Activated CD4-positive, alpha-beta T cell treated with anti-CD3 and anti-CD28 coated beads, Interleukin-2, amount 10 ng/mL, durations not matched to agents 24 days and 14 days (primary cell): Measurements from ENCODE around the gene HMGCR. TPM values are rescaled to one million over a fixed set of nuclear protein-coding genes. Genes with fewer than 3 reads are reported as not detected.
"Not testable (repeated sequence)": the region's sequence is repeated elsewhere in the genome, so short reads cannot be mapped to it uniquely, and the experiment has no call there.

ENCODE experiments used
- DNase-seq: peaks from one replicate; pipeline ENCODE4 v3.0.0; 2022
- H3K27ac Mint-ChIP-seq: one replicate; pipeline ENCODE4 v1.8.0; 2022; ENCODE audit warnings: mild to moderate bottlenecking, mixed read lengths
- H3K27me3 Mint-ChIP-seq: one replicate; pipeline ENCODE4 v1.8.0; 2022; ENCODE audit warnings: mixed read lengths
- H3K36me3 Mint-ChIP-seq: one replicate; pipeline ENCODE4 v1.8.0; 2022; ENCODE audit warnings: low read depth, mild to moderate bottlenecking, mixed read lengths
- H3K4me1 Mint-ChIP-seq: one replicate; pipeline ENCODE4 v1.8.0; 2021; ENCODE audit warnings: mixed read lengths
- H3K4me3 Mint-ChIP-seq: one replicate; pipeline ENCODE4 v1.8.0; 2022; ENCODE audit warnings: mild to moderate bottlenecking, moderate library complexity, mixed read lengths
- H3K9me3 Mint-ChIP-seq: one replicate; pipeline ENCODE4 v1.8.0; 2021; ENCODE audit warnings: mixed read lengths
- intact Hi-C: fragments of 100-400 bp; cut with micrococcal nuclease; formaldehyde crosslinking; loops from one replicate; pipeline ENCODE4 v1.15.1; 2023
- total RNA-seq: library from RNA; stranded (reverse); gene quantifications from 2 replicates; pipeline ENCODE4 v1.2.3, GENCODE V29; 2022

The HMGCR gene
- total RNA-seq, 1 donor from 2014 or later: 99.9 TPM

DNA sequence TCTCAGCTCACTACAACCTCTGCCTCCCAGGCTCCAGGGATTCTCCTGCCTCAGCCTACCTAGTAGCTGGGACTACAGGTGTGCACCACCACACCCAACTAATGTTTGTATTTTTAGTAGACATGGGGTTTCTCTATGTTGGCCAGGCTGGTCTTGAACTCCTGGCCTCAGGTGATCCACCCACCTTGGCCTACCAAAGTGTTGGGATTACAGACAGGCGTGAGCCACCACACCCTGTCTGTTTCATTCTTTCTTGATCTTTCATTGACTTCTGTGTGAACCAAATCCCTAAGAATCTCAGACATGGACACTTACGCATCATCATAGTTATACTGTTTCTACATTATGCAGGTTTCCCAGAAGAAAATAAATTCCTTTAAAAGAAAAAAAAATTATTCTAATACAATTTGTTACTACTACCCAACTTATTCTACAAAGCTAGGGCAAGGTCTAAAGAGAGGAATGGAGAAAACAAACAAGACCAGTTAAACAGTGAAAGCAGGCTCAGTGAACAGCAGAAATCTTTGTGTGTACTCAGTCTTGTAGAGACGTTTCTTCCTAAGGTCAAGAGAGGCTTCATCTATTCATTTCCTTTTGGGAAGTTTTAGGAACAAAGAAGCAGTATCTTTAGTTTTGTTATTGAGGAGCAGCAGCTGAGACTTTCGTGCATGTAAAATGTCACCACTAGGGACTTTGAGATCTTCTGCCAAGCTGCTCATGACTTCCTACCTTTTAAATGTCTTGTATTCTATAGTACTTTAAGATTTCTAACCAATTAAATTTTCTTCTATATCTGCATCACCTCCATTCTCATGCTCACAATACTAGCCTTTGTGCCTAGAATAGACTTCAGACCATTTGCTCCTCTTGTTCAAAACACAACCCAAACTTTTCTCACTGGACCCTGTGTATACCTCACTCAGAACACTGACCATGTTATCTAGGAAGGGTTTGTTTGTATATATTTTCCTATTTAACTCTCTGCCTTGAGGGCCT, 5.6 kb upstream of the HMGCR start:
- no peak overlapping the region for H3K4me3 Mint-ChIP-seq
- H3K4me1 Mint-ChIP-seq: peaks cover 4% of the 10 kb centered on the region
- H3K27me3 Mint-ChIP-seq: no peaks in the 10 kb centered on the region
- no peaks in the 10 kb centered on the region for H3K9me3 Mint-ChIP-seq
- H3K36me3 Mint-ChIP-seq: no peaks in the 10 kb centered on the region
- DNase-seq: no peak
- intact Hi-C loops: no loop called here
- H3K27ac Mint-ChIP-seq: no peak overlapping the region

- H3K36me3 Mint-ChIP-seq: not testable (repeated sequence)
Measured at GRCh38 chr5:75333759-75334158, 3.3 kb upstream of the HMGCR start.

DNA sequence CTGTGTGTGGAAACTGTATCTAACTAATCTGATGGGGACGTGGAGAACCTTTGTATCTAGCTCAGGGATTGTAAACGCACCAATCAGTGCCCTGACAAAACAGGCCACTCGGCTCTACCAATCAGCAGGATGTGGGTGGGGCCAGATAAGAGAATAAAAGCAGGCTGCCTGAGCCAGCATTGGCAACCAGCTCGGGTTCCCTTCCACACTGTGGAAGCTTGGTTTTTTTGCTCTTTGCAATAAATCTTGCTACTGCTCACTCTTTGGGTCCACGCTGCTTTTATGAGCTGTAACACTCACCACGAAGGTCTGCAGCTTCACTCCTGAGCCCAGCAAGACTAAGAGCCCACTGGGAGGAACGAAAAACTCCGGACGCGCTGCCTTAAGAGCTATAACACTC, 2.6 kb upstream of the HMGCR start:
- H3K27ac Mint-ChIP-seq, H3K9me3 Mint-ChIP-seq, H3K36me3 Mint-ChIP-seq, DNase-seq, intact Hi-C loops, H3K27me3 Mint-ChIP-seq, H3K4me3 Mint-ChIP-seq: not testable (repeated sequence)
- H3K4me1 Mint-ChIP-seq: peaks cover 17% of the 10 kb centered on the region

More at GRCh38 chr5:75333759-75334158, 3.3 kb upstream of the HMGCR start:
- DNase-seq, H3K9me3 Mint-ChIP-seq, H3K4me3 Mint-ChIP-seq, H3K27ac Mint-ChIP-seq, intact Hi-C loops, H3K27me3 Mint-ChIP-seq: not testable (repeated sequence)
- peaks cover 15% of the 10 kb centered on the region for H3K4me1 Mint-ChIP-seq

GRCh38 chr5:75335486-75335885, 1.5 kb upstream of the HMGCR start:
- Mint-ChIP-seq H3K9me3 (no peaks in the 10 kb centered on the region), H3K27me3 (no peaks in the 10 kb centered on the region), H3K36me3 (peaks cover 14% of the 10 kb centered on the region), H3K27ac (no peak overlapping the region), H3K4me1 (peaks cover 23% of the 10 kb centered on the region), H3K4me3 (no peak overlapping the region)
- no peak for DNase-seq
- intact Hi-C loops: loop anchor here (5.0 kb wide), 3 partner anchors 232 to 932 kb away; no protein-coding TSS in a partner anchor

GRCh38 chr5:75335952-75336614, 937 bp upstream of the HMGCR start:
- no peak for DNase-seq
- intact Hi-C loops: loop anchor here (1.0 to 5.0 kb wide), 12 partner anchors 11 to 931 kb away; partner anchors contain the start of genes CERT1, GCNT4, GFM2 and NSA2
- Mint-ChIP-seq H3K36me3 (peaks cover 16% of the 10 kb centered on the region), H3K9me3 (no peaks in the 10 kb centered on the region), H3K4me1 (peaks cover 27% of the 10 kb centered on the region), H3K4me3 (no peak overlapping the region), H3K27me3 (no peaks in the 10 kb centered on the region), H3K27ac (no peak overlapping the region)

DNA sequence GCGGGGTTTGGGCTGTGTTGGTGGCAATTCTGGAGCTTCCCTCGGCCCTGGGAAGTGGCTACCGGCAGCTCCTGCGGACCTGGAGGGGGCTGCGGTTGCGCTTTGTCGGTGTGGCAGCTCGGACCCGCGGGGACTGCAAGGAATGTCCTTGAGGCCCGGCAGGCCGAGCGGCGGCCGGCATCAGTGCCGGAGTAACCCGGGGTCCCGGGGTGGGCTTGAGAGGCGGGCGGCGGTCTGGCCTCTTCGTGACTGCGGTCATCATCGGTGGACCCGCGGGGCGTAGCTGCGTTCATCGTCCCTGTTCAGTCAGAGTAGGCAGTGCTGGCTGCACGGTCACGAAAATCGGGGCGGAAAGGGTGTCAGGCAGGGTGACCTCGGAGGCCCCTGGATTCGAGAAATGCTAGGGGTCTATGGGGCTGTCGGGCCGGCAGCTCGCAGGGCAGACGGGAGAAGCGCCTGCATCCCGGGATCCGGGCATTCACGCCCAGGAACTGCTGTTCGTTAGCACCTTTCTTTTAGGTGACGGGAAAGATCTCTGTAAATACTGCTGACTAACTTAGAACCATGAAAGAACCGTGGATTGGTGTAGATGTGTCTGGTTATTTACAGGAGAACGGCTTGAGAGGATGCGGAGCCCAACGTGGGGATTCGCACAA, 474 bp downstream of the HMGCR start:
- H3K27ac Mint-ChIP-seq: no peak overlapping the region
- intact Hi-C loops: loop anchor here (1.0 to 5.0 kb wide), 9 partner anchors 17 to 930 kb away; partner anchors contain the start of genes CERT1, GCNT4, GFM2 and NSA2

GRCh38 chr5:75338408-75338807, 1.4 kb downstream of the HMGCR start:
- no peak overlapping the region for H3K4me3 Mint-ChIP-seq
- no peaks in the 10 kb centered on the region for H3K27me3 Mint-ChIP-seq
- DNase-seq: no peak
- intact Hi-C loops: loop anchor here (5.0 kb wide), 3 partner anchors 229 to 929 kb away; no protein-coding TSS in a partner anchor
- H3K27ac Mint-ChIP-seq: no peak overlapping the region
- H3K9me3 Mint-ChIP-seq: no peaks in the 10 kb centered on the region
- peaks cover 40% of the 10 kb centered on the region for H3K4me1 Mint-ChIP-seq
- H3K36me3 Mint-ChIP-seq: peaks cover 21% of the 10 kb centered on the region

More for the DNA sequence above, 474 bp downstream of the HMGCR start:
- peaks cover 19% of the 10 kb centered on the region for H3K36me3 Mint-ChIP-seq
- no peaks in the 10 kb centered on the region for H3K27me3 Mint-ChIP-seq
- peak; percentile 83 for DNase-seq
- H3K4me1 Mint-ChIP-seq: peaks cover 39% of the 10 kb centered on the region
- H3K9me3 Mint-ChIP-seq: no peaks in the 10 kb centered on the region
- no peak overlapping the region for H3K4me3 Mint-ChIP-seq

DNA sequence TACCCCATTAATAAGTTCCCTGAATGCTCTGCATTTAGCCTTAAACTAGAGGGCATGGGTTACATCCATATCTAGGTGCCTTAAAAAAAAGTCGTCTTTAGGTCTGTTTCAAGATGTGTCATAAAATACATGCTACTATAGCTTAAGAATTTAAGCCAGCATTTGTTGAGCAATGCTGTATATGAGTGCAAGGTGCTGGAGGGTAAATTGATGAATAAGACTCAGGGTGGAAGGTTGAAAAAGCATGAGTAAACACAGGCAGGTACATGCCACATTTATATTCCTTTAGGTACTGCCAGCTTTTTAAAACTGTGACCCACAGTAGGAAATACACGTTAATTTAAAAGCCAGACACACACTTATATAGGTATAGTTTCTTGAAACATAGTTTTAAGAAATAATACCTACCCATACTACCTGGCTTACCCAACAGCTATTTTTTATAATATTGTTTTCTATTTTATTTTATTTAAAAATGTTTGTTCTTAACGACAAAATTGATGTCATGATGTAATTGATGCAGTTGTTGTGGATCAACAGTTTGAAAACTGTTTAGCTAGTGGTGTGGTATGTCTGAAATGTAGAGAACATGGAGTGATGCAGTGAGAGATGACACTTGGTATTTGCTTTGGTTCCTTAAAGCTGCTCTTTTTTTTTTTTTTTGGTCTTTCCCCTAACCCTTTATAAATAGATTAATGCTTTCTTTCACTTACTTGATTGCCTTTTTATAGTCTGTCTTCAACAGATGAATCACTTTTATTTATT, 3.9 kb downstream of the HMGCR start:
- no peak for DNase-seq
- peaks cover 36% of the 10 kb centered on the region for H3K4me1 Mint-ChIP-seq
- no peak overlapping the region for H3K27ac Mint-ChIP-seq
- peaks cover 35% of the 10 kb centered on the region for H3K36me3 Mint-ChIP-seq
- H3K4me3 Mint-ChIP-seq: no peak overlapping the region
- H3K27me3 Mint-ChIP-seq: no peaks in the 10 kb centered on the region
- no peaks in the 10 kb centered on the region for H3K9me3 Mint-ChIP-seq
- intact Hi-C loops: no loop called here

DNA sequence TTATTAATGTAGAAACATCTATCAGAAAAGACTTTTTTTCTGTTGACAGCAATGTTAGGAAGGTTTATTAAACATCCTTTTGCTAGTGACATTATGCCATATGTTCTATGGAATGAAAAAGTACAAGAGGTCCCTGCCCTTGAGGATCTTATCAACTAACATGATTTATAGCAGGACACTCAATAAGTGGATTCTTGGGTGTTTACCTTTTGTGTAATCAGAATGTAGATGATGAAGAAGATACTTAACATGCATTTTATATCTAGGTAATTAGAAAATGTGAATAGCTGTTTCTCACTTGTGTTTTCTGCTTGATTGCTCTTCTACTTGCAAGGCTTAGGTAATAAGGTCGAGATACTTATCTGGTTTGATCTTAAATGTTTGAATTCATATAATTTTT, 4.9 kb downstream of the HMGCR start:
- H3K9me3 Mint-ChIP-seq: no peaks in the 10 kb centered on the region
- H3K4me3 Mint-ChIP-seq: no peak overlapping the region
- intact Hi-C loops: no loop called here
- H3K4me1 Mint-ChIP-seq: peaks cover 36% of the 10 kb centered on the region
- peaks cover 40% of the 10 kb centered on the region for H3K36me3 Mint-ChIP-seq
- no peak overlapping the region for H3K27ac Mint-ChIP-seq
- no peak for DNase-seq
- no peaks in the 10 kb centered on the region for H3K27me3 Mint-ChIP-seq

- Mint-ChIP-seq H3K4me3 (no peak overlapping the region), H3K27ac (no peak overlapping the region), H3K4me1 (peaks cover 34% of the 10 kb centered on the region), H3K27me3 (no peaks in the 10 kb centered on the region), H3K9me3 (no peaks in the 10 kb centered on the region), H3K36me3 (peaks cover 43% of the 10 kb centered on the region)
- DNase-seq: no peak
- intact Hi-C loops: no loop called here
Measured at GRCh38 chr5:75342836-75343235, 5.8 kb downstream of the HMGCR start.

- Mint-ChIP-seq H3K36me3 (peaks cover 66% of the 10 kb centered on the region), H3K4me1 (peaks cover 23% of the 10 kb centered on the region), H3K9me3 (no peaks in the 10 kb centered on the region), H3K27ac (no peak overlapping the region), H3K27me3 (no peaks in the 10 kb centered on the region), H3K4me3 (no peak overlapping the region)
- peak; percentile 11 for DNase-seq
- intact Hi-C loops: no loop called here
Measured at GRCh38 chr5:75348241-75348640, 11.2 kb downstream of the HMGCR start.

- no peaks in the 10 kb centered on the region for H3K9me3 Mint-ChIP-seq
- no peak overlapping the region for H3K4me3 Mint-ChIP-seq
- no peak for DNase-seq
- no peak overlapping the region for H3K27ac Mint-ChIP-seq
- intact Hi-C loops: loop anchor here (2.0 to 5.0 kb wide), 2 partner anchors 163 to 217 kb away; partner anchors contain the start of genes CERT1 and POLK
- peaks cover 23% of the 10 kb centered on the region for H3K4me1 Mint-ChIP-seq
- peaks cover 69% of the 10 kb centered on the region for H3K36me3 Mint-ChIP-seq
- no peaks in the 10 kb centered on the region for H3K27me3 Mint-ChIP-seq
Measured at GRCh38 chr5:75349663-75350062, 12.6 kb downstream of the HMGCR start.
